ENCODE measurements around the gene ATP6AP2. TPM values are rescaled to one million over a fixed set of nuclear protein-coding genes. Genes with fewer than 3 reads are reported as not detected.

The ATP6AP2 gene, protein sequence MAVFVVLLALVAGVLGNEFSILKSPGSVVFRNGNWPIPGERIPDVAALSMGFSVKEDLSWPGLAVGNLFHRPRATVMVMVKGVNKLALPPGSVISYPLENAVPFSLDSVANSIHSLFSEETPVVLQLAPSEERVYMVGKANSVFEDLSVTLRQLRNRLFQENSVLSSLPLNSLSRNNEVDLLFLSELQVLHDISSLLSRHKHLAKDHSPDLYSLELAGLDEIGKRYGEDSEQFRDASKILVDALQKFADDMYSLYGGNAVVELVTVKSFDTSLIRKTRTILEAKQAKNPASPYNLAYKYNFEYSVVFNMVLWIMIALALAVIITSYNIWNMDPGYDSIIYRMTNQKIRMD
- 36.0 TPM for polyA plus RNA-seq (2013, experiment 1 of 2)
- polyA plus RNA-seq (2013, experiment 2 of 2), result 33.4 TPM

DNA sequence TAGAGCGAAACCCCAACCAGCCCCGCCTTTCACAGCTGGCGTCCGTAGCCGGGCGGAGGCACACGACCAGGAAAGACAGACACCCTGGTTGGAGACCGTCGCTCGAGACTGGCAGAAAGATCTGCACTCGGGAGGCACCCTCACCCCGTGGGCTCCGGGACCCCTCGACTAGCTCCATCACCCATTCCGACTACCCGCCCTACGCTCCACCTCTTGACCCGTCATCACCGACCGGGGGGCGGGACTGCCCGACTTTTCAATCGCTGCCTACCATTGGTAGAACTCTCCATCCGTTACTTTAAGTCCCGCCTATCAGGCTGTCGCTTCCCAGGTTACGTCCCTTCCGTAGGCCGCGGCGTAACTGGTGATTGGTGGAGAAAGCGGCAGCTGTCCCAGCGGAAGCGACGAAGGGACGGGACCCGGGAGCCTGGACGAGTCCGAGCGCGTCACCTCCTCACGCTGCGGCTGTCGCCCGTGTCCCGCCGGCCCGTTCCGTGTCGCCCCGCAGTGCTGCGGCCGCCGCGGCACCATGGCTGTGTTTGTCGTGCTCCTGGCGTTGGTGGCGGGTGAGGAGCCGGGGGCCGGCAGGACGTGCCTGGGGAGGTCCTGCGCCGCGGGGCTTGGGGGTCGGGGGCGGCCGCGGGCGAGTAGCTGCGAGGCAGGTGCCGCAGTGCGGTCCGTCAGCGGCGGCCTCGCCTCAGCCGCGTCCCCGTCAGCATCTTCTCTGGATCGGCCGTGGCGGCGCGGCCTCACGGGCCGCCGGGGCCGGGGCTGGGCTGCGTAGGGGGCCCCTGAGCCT is at the start of gene ATP6AP2:
ATP6AP2 (plus strand) TSS at position 434 of the 799 bp plus-strand sequence; CDS start at position 530, 96 bp downstream.
- H3K27ac ChIP-seq (ENCODE audit: low read depth, low read length), result no peak within 1 kb of the TSS
- no peak within 1 kb of the TSS for H4K8ac ChIP-seq (ENCODE audit: low read depth, low read length)
- no peak within 1 kb of the TSS for H2AK5ac ChIP-seq (ENCODE audit: low read length)
- H3K56ac ChIP-seq (ENCODE audit: low read length), result peak within 1 kb of the TSS; percentile 86
- no peak within 1 kb of the TSS for H2BK120ac ChIP-seq (ENCODE audit: low read depth, low read length)
- no peaks in the 10 kb centered on the region for H3K36me3 ChIP-seq (ENCODE audit: control insufficient read depth, insufficient read depth, low read length)
- no CpG with 5 or more reads among the region's 89 CpGs for WGBS (ENCODE audit: extremely low coverage, insufficient coverage, low lambda C conversion rate)
- H3K27me3 ChIP-seq (ENCODE audit: insufficient read depth, low read length, poor library complexity), result no peaks in the 10 kb centered on the region
- peaks cover 2% of the 10 kb centered on the region for H3K79me1 ChIP-seq (ENCODE audit: low read length)
- H3K79me2 ChIP-seq (ENCODE audit: control insufficient read depth, insufficient read depth, low read length), result peaks cover 7% of the 10 kb centered on the region
- H3K18ac ChIP-seq (ENCODE audit: low read length), result no peak within 1 kb of the TSS
- H2BK5ac ChIP-seq (ENCODE audit: low read length), result no peak within 1 kb of the TSS
- no peak within 1 kb of the TSS for H3K23ac ChIP-seq (ENCODE audit: low read length)
- peak; percentile 97 for DNase-seq
- no peaks in the 10 kb centered on the region for H3K4me1 ChIP-seq (ENCODE audit: control insufficient read depth, low read depth, low read length)
- H3K4me2 ChIP-seq (ENCODE audit: low read length), result peak within 1 kb of the TSS; percentile 46
- H2BK15ac ChIP-seq (replicated peaks; ENCODE audit: low read depth), result no peak within 1 kb of the TSS
- no peak within 1 kb of the TSS for H3K4ac ChIP-seq (ENCODE audit: low read depth, low read length)
- peak within 1 kb of the TSS; percentile 76 for H3K9ac ChIP-seq (ENCODE audit: low read length)
- H3K4me3 ChIP-seq (ENCODE audit: low read length), result peak within 1 kb of the TSS; percentile 75
- no peak within 1 kb of the TSS for H4K5ac ChIP-seq (ENCODE audit: low read length)

GRCh38 chrX:40531056-40531826 is 49.5 kb upstream of the ATP6AP2 start:
- H3K27ac ChIP-seq (ENCODE audit: low read depth, low read length), result no peak overlapping the region
- WGBS (ENCODE audit: extremely low coverage, insufficient coverage, low lambda C conversion rate), result no CpG with 5 or more reads among the region's 16 CpGs

GRCh38 chrX:40537310-40537709 is 43.5 kb upstream of the ATP6AP2 start:
- no peaks in the 10 kb centered on the region for H3K27me3 ChIP-seq (ENCODE audit: insufficient read depth, low read length, poor library complexity)
- no peak overlapping the region for H3K4me3 ChIP-seq (ENCODE audit: low read length)
- H3K27ac ChIP-seq (ENCODE audit: low read depth, low read length), result no peak overlapping the region
- no peaks in the 10 kb centered on the region for H3K36me3 ChIP-seq (ENCODE audit: control insufficient read depth, insufficient read depth, low read length)
- H2BK120ac ChIP-seq (ENCODE audit: low read depth, low read length), result no peak overlapping the region
- no peak overlapping the region for H3K9ac ChIP-seq (ENCODE audit: low read length)
- H3K56ac ChIP-seq (ENCODE audit: low read length), result no peak overlapping the region
- no peaks in the 10 kb centered on the region for H3K4me1 ChIP-seq (ENCODE audit: control insufficient read depth, low read depth, low read length)
- no peak overlapping the region for H2AK5ac ChIP-seq (ENCODE audit: low read length)
- no peak overlapping the region for H3K4ac ChIP-seq (ENCODE audit: low read depth, low read length)
- H3K79me1 ChIP-seq (ENCODE audit: low read length), result no peaks in the 10 kb centered on the region
- H4K5ac ChIP-seq (ENCODE audit: low read length), result no peak overlapping the region
- no peak overlapping the region for H3K23ac ChIP-seq (ENCODE audit: low read length)
- H4K8ac ChIP-seq (ENCODE audit: low read depth, low read length), result no peak overlapping the region
- H3K18ac ChIP-seq (ENCODE audit: low read length), result no peak overlapping the region
- no peaks in the 10 kb centered on the region for H3K79me2 ChIP-seq (ENCODE audit: control insufficient read depth, insufficient read depth, low read length)
- no peak overlapping the region for H2BK5ac ChIP-seq (ENCODE audit: low read length)
- no peak overlapping the region for H3K4me2 ChIP-seq (ENCODE audit: low read length)
- no CpG with 5 or more reads among the region's 4 CpGs for WGBS (ENCODE audit: extremely low coverage, insufficient coverage, low lambda C conversion rate)
- no peak for DNase-seq
- no peak overlapping the region for H2BK15ac ChIP-seq (replicated peaks; ENCODE audit: low read depth)

More at GRCh38 chrX:40531056-40531826, 49.5 kb upstream of the ATP6AP2 start:
- H3K79me2 ChIP-seq (ENCODE audit: control insufficient read depth, insufficient read depth, low read length), result no peaks in the 10 kb centered on the region
- H2BK15ac ChIP-seq (replicated peaks; ENCODE audit: low read depth), result no peak overlapping the region
- H4K5ac ChIP-seq (ENCODE audit: low read length), result no peak overlapping the region
- DNase-seq, result no peak
- no peaks in the 10 kb centered on the region for H3K79me1 ChIP-seq (ENCODE audit: low read length)
- H3K4me1 ChIP-seq (ENCODE audit: control insufficient read depth, low read depth, low read length), result no peaks in the 10 kb centered on the region
- H3K36me3 ChIP-seq (ENCODE audit: control insufficient read depth, insufficient read depth, low read length), result no peaks in the 10 kb centered on the region
- H3K4ac ChIP-seq (ENCODE audit: low read depth, low read length), result no peak overlapping the region
- no peak overlapping the region for H3K18ac ChIP-seq (ENCODE audit: low read length)
- H3K23ac ChIP-seq (ENCODE audit: low read length), result no peak overlapping the region
- H3K27me3 ChIP-seq (ENCODE audit: insufficient read depth, low read length, poor library complexity), result no peaks in the 10 kb centered on the region
- no peak overlapping the region for H2BK5ac ChIP-seq (ENCODE audit: low read length)
- no peak overlapping the region for H3K9ac ChIP-seq (ENCODE audit: low read length)
- H3K4me2 ChIP-seq (ENCODE audit: low read length), result no peak overlapping the region
- H3K4me3 ChIP-seq (ENCODE audit: low read length), result no peak overlapping the region
- H3K56ac ChIP-seq (ENCODE audit: low read length), result no peak overlapping the region
- H4K8ac ChIP-seq (ENCODE audit: low read depth, low read length), result no peak overlapping the region
- H2BK120ac ChIP-seq (ENCODE audit: low read depth, low read length), result peak overlapping the region; percentile 45
- no peak overlapping the region for H2AK5ac ChIP-seq (ENCODE audit: low read length)

GRCh38 chrX:40538406-40538805 is 42.4 kb upstream of the ATP6AP2 start:
- Histone ChIP-seq H3K4me1 (ENCODE audit: control insufficient read depth, low read depth, low read length) (no peaks in the 10 kb centered on the region), H2AK5ac (ENCODE audit: low read length) (no peak overlapping the region)
- no CpG with 5 or more reads among the region's 5 CpGs for WGBS (ENCODE audit: extremely low coverage, insufficient coverage, low lambda C conversion rate)

DNA sequence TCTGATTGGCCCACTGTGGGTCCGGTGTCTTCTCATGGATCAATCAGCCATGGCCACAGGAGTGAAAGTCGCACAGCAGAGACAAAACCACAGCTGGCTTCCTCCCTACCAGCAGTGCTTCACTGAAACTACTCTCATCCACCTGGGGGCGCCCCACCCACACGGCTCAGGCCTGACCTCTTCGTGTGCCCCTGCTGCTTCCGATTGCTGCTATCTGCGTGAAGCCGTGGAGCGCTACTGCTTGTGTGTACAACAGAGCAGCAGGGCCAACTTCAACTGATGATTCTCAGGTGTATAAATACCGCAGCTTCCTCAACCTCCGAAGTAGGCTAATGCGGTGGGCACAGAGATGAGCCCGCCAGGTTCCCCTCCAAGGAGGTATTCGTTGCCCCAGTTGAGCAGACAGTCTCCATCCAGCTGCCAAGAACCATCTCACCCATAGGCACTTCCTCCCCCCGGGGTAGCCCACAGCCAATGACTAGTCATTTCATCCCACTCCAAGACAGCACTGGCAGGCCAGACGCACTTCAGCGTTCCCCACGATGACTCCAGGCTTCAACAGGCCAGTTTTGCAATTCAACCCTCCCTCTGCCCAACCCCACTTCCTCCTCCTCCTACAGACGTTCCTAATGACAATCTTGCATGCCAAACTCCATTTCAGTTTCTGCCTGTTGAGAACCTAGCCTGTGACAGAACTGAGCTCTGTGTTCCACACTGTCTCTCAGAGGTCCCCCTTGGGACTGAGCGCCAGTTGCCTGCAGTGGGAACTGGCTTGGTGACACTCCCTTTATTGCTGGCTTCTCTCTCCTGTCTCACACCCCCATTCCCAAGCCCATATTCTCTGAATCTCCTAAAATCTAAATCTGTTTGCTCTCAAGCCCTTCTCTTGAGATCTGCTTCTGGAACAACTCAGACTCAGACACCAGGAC is 41.3 kb upstream of the ATP6AP2 start:
- Histone ChIP-seq H3K23ac (ENCODE audit: low read length) (no peak overlapping the region), H4K5ac (ENCODE audit: low read length) (no peak overlapping the region), H2BK5ac (ENCODE audit: low read length) (no peak overlapping the region), H3K4me3 (ENCODE audit: low read length) (no peak overlapping the region), H3K79me2 (ENCODE audit: control insufficient read depth, insufficient read depth, low read length) (no peaks in the 10 kb centered on the region), H3K4ac (ENCODE audit: low read depth, low read length) (no peak overlapping the region), H3K56ac (ENCODE audit: low read length) (peak overlapping the region; percentile 34), H2BK120ac (ENCODE audit: low read depth, low read length) (no peak overlapping the region), H2AK5ac (ENCODE audit: low read length) (no peak overlapping the region), H3K9ac (ENCODE audit: low read length) (no peak overlapping the region), H3K36me3 (ENCODE audit: control insufficient read depth, insufficient read depth, low read length) (no peaks in the 10 kb centered on the region), H4K8ac (ENCODE audit: low read depth, low read length) (no peak overlapping the region), H3K27me3 (ENCODE audit: insufficient read depth, low read length, poor library complexity) (no peaks in the 10 kb centered on the region), H3K4me2 (ENCODE audit: low read length) (no peak overlapping the region), H3K27ac (ENCODE audit: low read depth, low read length) (no peak overlapping the region), H3K4me1 (ENCODE audit: control insufficient read depth, low read depth, low read length) (no peaks in the 10 kb centered on the region), H3K18ac (ENCODE audit: low read length) (no peak overlapping the region), H2BK15ac (replicated peaks; ENCODE audit: low read depth) (no peak overlapping the region), H3K79me1 (ENCODE audit: low read length) (no peaks in the 10 kb centered on the region)
- no CpG with 5 or more reads among the region's 20 CpGs for whole genome bisulfite sequencing (ENCODE audit: extremely low coverage, insufficient coverage, low lambda C conversion rate)
- DNase-seq, result peak; percentile 59

More at GRCh38 chrX:40538406-40538805, 42.4 kb upstream of the ATP6AP2 start:
- H2BK5ac ChIP-seq (ENCODE audit: low read length), result no peak overlapping the region
- no peaks in the 10 kb centered on the region for H3K79me1 ChIP-seq (ENCODE audit: low read length)
- no peak overlapping the region for H2BK15ac ChIP-seq (replicated peaks; ENCODE audit: low read depth)
- no peak overlapping the region for H3K56ac ChIP-seq (ENCODE audit: low read length)
- DNase-seq, result no peak
- H4K5ac ChIP-seq (ENCODE audit: low read length), result no peak overlapping the region
- no peak overlapping the region for H3K23ac ChIP-seq (ENCODE audit: low read length)
- H3K18ac ChIP-seq (ENCODE audit: low read length), result no peak overlapping the region
- no peak overlapping the region for H3K27ac ChIP-seq (ENCODE audit: low read depth, low read length)
- H3K79me2 ChIP-seq (ENCODE audit: control insufficient read depth, insufficient read depth, low read length), result no peaks in the 10 kb centered on the region
- H3K9ac ChIP-seq (ENCODE audit: low read length), result no peak overlapping the region
- H3K36me3 ChIP-seq (ENCODE audit: control insufficient read depth, insufficient read depth, low read length), result no peaks in the 10 kb centered on the region
- no peak overlapping the region for H3K4me3 ChIP-seq (ENCODE audit: low read length)
- H4K8ac ChIP-seq (ENCODE audit: low read depth, low read length), result no peak overlapping the region
- H3K4me2 ChIP-seq (ENCODE audit: low read length), result no peak overlapping the region
- H2BK120ac ChIP-seq (ENCODE audit: low read depth, low read length), result no peak overlapping the region
- no peak overlapping the region for H3K4ac ChIP-seq (ENCODE audit: low read depth, low read length)
- H3K27me3 ChIP-seq (ENCODE audit: insufficient read depth, low read length, poor library complexity), result no peaks in the 10 kb centered on the region
